Keratinocyte (primary cell): Measurements from ENCODE around the gene CFAP45. TPM values are rescaled to one million over a fixed set of nuclear protein-coding genes. Genes with fewer than 3 reads are reported as not detected.

Source experiments
- DNase-seq: peaks from one replicate; pipeline ENCODE4 v3.0.0-alpha.2; 2011; ENCODE audit warnings: low read depth, missing footprints, low spot score
- FAIRE-seq: peaks from 2 replicates; lab custom pipeline; 2011; peaks lifted over from hg19 to GRCh38; lab: Jason Lieb, UNC
- H2AFZ ChIP-seq: 2 replicates; pipeline ENCODE4 v1.6.0; 2012; ENCODE audit warnings: low read length, control low read depth, inconsistent platforms; ENCODE audit not compliant: control insufficient read depth
- H3K27ac ChIP-seq: 2 replicates; pipeline ENCODE4 v1.5.1; 2011; ENCODE audit warnings: low read length; ENCODE audit not compliant: control insufficient read depth, insufficient read depth
- H3K27me3 ChIP-seq: 3 replicates; pipeline ENCODE4 v1.6.0; 2011; ENCODE audit warnings: low read length; ENCODE audit not compliant: control insufficient read depth, insufficient read depth; ENCODE audit errors: extremely low read depth
- H3K36me3 ChIP-seq, 2 experiments: 2 replicates in 1 of 2; 3 replicates in 1 of 2; pipeline ENCODE4 v1.5.1; 2011; ENCODE audit warnings: low read length in 2 of 2, mild to moderate bottlenecking in 1 of 2; ENCODE audit not compliant: control insufficient read depth in 2 of 2, insufficient read depth in 2 of 2; ENCODE audit errors: extremely low read depth in 1 of 2
- H3K4me1 ChIP-seq: 3 replicates; pipeline ENCODE4 v1.5.1; 2011; ENCODE audit warnings: low read length; ENCODE audit not compliant: control insufficient read depth, insufficient read depth; ENCODE audit errors: extremely low read depth
- H3K4me2 ChIP-seq: 3 replicates; pipeline ENCODE4 v1.6.0; 2011; ENCODE audit warnings: low read depth, low read length; ENCODE audit not compliant: control insufficient read depth, insufficient read depth; ENCODE audit errors: extremely low read depth
- H3K4me3 ChIP-seq, 3 experiments: fragments of 200-600 bp in 1 of 3; sonication (generic) in 1 of 3; 2 replicates in 2 of 3; 3 replicates in 1 of 3; pipeline ENCODE4 v1.5.1; 2011 to 2016; ENCODE audit warnings: low read length in 3 of 3, mild to moderate bottlenecking in 3 of 3, control low read depth in 2 of 3, inconsistent platforms in 1 of 3, low read depth in 1 of 3, mixed read lengths in 1 of 3, mixed run types in 1 of 3, moderate library complexity in 1 of 3; ENCODE audit not compliant: control insufficient read depth in 2 of 3, insufficient read depth in 2 of 3; ENCODE audit errors: extremely low read depth in 1 of 3
- H3K79me2 ChIP-seq: 2 replicates; pipeline ENCODE4 v1.6.0; 2012; ENCODE audit warnings: low read length; ENCODE audit not compliant: control insufficient read depth, insufficient read depth
- H3K9ac ChIP-seq: 3 replicates; pipeline ENCODE4 v1.6.0; 2011; ENCODE audit warnings: low read length; ENCODE audit not compliant: control insufficient read depth, insufficient read depth; ENCODE audit errors: extremely low read depth
- H3K9me1 ChIP-seq: 3 replicates; pipeline ENCODE4 v1.6.0; 2011; ENCODE audit warnings: low read length; ENCODE audit not compliant: control insufficient read depth, insufficient read depth; ENCODE audit errors: extremely low read depth
- H3K9me3 ChIP-seq: 2 replicates; pipeline ENCODE4 v1.5.1; 2012; ENCODE audit warnings: low read depth, low read length; ENCODE audit not compliant: control insufficient read depth
- H4K20me1 ChIP-seq: 3 replicates; pipeline ENCODE4 v1.6.0; 2011; ENCODE audit warnings: low read length; ENCODE audit not compliant: control insufficient read depth, insufficient read depth; ENCODE audit errors: extremely low read depth
- EZH2 ChIP-seq: IDR thresholded peaks from one replicate; pipeline ENCODE4 v1.6.1; 2012; ENCODE audit warnings: inconsistent platforms, mild to moderate bottlenecking, low read length, moderate library complexity
- dilution Hi-C: fragments of 300-500 bp; cut with MboI; formaldehyde crosslinking; loops from one replicate; pipeline ENCODE4 v1.7.0; 2020; ENCODE audit warnings: low sequenced_read_pairs; ENCODE audit not compliant: extremely low pct_ligation_motif_present
- polyA plus RNA-seq, 5 experiments: library from polyadenylated mRNA; depleted of rRNA in 3 of 5; stranded (reverse) in 3 of 5; stranded (forward) in 1 of 5; unstranded in 1 of 5; fragments of >200 nt; gene quantifications; 1 replicate in 1 of 5; 2 replicates in 3 of 5; 3 replicates in 1 of 5; pipeline versions ENCODE4 v1.2.1 to v1.2.3, GENCODE V29; 2011 to 2012; ENCODE audit warnings: missing spikeins in 2 of 5, low read depth in 1 of 5, low replicate concordance in 1 of 5
- TF ChIP-seq, protein P1 (sequence below), 3 experiments: IDR thresholded peaks in 1 of 3; conservative IDR thresholded peaks in 1 of 3; optimal IDR thresholded peaks in 1 of 3; 2 replicates in 2 of 3; 3 replicates in 1 of 3; pipeline versions ENCODE3 to v1.5.1; 2011; ENCODE audit warnings: low read length in 3 of 3, mild to moderate bottlenecking in 3 of 3, moderate library complexity in 2 of 3, control low read depth in 1 of 3, inconsistent platforms in 1 of 3; ENCODE audit not compliant: insufficient read depth in 2 of 3; ENCODE audit errors: extremely low read depth in 1 of 3

Gene CFAP45
- polyA plus RNA-seq, 1 donor (not counting 4 experiments of a cell fraction or from before 2014, with no cell fraction given) = 2.3 TPM

DNA sequence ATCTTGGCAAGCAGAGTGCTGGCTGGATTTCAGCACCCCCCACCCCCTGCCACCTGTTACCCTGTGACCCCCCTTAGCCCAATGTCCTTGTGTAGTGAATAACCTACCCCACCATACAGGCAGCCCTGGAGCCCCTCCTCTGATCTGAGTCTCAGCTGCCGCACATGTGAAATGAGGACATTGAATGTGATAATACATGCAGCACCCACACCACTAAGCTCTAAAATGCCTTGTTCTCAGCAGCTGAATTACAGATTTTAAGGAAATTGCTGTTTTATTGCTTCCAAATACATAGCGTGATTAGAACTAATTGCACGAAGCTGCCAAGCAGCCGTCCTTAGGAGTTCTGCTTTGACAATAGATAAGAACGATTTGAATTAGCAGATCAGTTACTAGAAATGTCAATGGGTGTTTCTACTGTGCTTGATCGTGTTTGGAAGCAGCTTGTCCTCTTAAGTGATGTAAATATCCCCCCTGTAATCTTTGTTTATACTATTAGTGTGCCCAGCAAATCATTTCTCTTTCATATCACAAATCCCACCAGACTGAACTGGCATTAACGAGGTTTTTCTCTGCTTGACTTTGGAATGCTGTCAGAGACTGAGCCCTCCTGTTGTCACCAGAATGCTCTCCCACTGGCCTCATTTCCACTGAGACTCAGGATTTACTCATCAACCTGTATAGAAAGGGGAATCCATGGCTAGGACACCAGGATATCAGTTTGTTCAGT is 68.4 kb downstream of the CFAP45 start:
- Histone ChIP-seq H3K9ac (no peak overlapping the region), H3K4me2 (no peak overlapping the region), H4K20me1 (no peaks in the 10 kb centered on the region), H3K36me3 (no peaks in the 10 kb centered on the region), H3K4me3 (no peak overlapping the region), H3K4me1 (peaks cover 6% of the 10 kb centered on the region), H3K9me1 (no peaks in the 10 kb centered on the region), H3K27ac (no peak overlapping the region), H3K9me3 (no peaks in the 10 kb centered on the region), H3K27me3 (no peaks in the 10 kb centered on the region), H3K79me2 (no peaks in the 10 kb centered on the region), H2AFZ (no peak overlapping the region)
- dilution Hi-C loops = no loop called here
- TF ChIP-seq, protein P1, sequence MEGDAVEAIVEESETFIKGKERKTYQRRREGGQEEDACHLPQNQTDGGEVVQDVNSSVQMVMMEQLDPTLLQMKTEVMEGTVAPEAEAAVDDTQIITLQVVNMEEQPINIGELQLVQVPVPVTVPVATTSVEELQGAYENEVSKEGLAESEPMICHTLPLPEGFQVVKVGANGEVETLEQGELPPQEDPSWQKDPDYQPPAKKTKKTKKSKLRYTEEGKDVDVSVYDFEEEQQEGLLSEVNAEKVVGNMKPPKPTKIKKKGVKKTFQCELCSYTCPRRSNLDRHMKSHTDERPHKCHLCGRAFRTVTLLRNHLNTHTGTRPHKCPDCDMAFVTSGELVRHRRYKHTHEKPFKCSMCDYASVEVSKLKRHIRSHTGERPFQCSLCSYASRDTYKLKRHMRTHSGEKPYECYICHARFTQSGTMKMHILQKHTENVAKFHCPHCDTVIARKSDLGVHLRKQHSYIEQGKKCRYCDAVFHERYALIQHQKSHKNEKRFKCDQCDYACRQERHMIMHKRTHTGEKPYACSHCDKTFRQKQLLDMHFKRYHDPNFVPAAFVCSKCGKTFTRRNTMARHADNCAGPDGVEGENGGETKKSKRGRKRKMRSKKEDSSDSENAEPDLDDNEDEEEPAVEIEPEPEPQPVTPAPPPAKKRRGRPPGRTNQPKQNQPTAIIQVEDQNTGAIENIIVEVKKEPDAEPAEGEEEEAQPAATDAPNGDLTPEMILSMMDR (optimal IDR thresholded peaks at IDR 0.05 in 1 of 3, IDR thresholded peaks at IDR 0.05 in 1 of 3, conservative IDR thresholded peaks at IDR 0.05 in 1 of 3; ENCODE audit: extremely low read depth in 1 of 3, insufficient read depth in 2 of 3, low read length in 3 of 3) = no peak
- no peak for TF ChIP-seq EZH2
- no peak for FAIRE-seq
- no peak for DNase-seq

DNA sequence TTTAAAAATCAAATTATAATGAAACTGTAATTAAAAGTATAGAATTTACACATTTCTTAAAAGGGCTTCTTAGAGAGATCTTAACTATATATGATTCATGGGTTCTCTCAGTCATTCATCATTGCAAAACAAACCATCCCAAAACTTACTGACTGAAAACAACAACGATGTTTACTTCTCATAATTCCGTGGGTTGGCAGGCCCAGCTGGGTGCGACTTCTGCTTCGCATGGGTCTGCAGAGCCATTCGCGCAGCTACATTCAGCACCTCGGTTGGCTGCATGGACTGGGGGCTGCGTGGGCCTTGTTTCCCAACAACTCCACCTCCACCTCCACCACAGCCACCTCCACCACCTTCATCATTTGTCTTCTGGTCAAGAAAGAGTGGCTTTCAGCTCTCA is 69.2 kb downstream of the CFAP45 start:
- no peak overlapping the region for H3K4me3 ChIP-seq
- no peaks in the 10 kb centered on the region for H3K9me1 ChIP-seq
- no peaks in the 10 kb centered on the region for H3K9me3 ChIP-seq
- no peaks in the 10 kb centered on the region for H3K36me3 ChIP-seq
- no peak overlapping the region for H2AFZ ChIP-seq
- H3K79me2 ChIP-seq = no peaks in the 10 kb centered on the region
- H3K4me1 ChIP-seq = peaks cover 6% of the 10 kb centered on the region
- H3K27ac ChIP-seq = no peak overlapping the region
- H3K27me3 ChIP-seq = no peaks in the 10 kb centered on the region
- no peak for DNase-seq
- H3K4me2 ChIP-seq = no peak overlapping the region
- H3K9ac ChIP-seq = no peak overlapping the region
- TF ChIP-seq, protein P1 (optimal IDR thresholded peaks at IDR 0.05 in 1 of 3, IDR thresholded peaks at IDR 0.05 in 1 of 3, conservative IDR thresholded peaks at IDR 0.05 in 1 of 3; ENCODE audit: extremely low read depth in 1 of 3, insufficient read depth in 2 of 3, low read length in 3 of 3) = no peak
- TF ChIP-seq EZH2 = no peak
- H4K20me1 ChIP-seq = no peaks in the 10 kb centered on the region
- dilution Hi-C loops = no loop called here
- no peak for FAIRE-seq
